MG63 (cell line): ENCODE results near the gene MON1A. TPM values are rescaled to one million over a fixed set of nuclear protein-coding genes. Genes with fewer than 3 reads are reported as not detected.

Experiments used
- DNase-seq: peaks from one replicate; pipeline ENCODE4 v3.0.0-alpha.2; 2020
- H3K27me3 ChIP-seq: fragments of 250-450 bp; sonication (Bioruptor Pico); 2 replicates; pipeline ENCODE4 v1.5.1; 2020; ENCODE audit warnings: mild to moderate bottlenecking, moderate library complexity
- H3K36me3 ChIP-seq: fragments of 250-450 bp; sonication (Bioruptor Pico); 2 replicates; pipeline ENCODE4 v1.5.1; 2020; ENCODE audit warnings: mild to moderate bottlenecking, moderate library complexity
- H3K4me3 ChIP-seq: fragments of 250-450 bp; sonication (Bioruptor Pico); 2 replicates; pipeline ENCODE4 v1.5.1; 2020; ENCODE audit warnings: mild to moderate bottlenecking, moderate library complexity
- H3K9me3 ChIP-seq: fragments of 250-450 bp; sonication (Bioruptor Pico); 2 replicates; pipeline ENCODE4 v1.5.1; 2020; ENCODE audit warnings: mild to moderate bottlenecking, moderate library complexity
- total RNA-seq: library from RNA; depleted of rRNA; stranded (reverse); fragments of >200 nt; shearing (Covaris generic); gene quantifications from 2 replicates; pipeline ENCODE4 v1.2.3, GENCODE V29; 2014; ENCODE audit warnings: low replicate concordance; rRNA removed

Gene MON1A
- total RNA-seq, 1 experiment from 2014 or later = 15.6 TPM

GRCh38 chr3:49873623-49874022 lies 56.0 kb downstream of the MON1A start:
- Histone ChIP-seq H3K27me3 (no peaks in the 10 kb centered on the region), H3K9me3 (no peaks in the 10 kb centered on the region), H3K4me3 (no peak overlapping the region), H3K36me3 (no peaks in the 10 kb centered on the region)
- DNase-seq = no peak

GRCh38 chr3:49872801-49873281 lies 56.8 kb downstream of the MON1A start:
- Histone ChIP-seq H3K4me3 (no peak overlapping the region), H3K27me3 (no peaks in the 10 kb centered on the region), H3K36me3 (no peaks in the 10 kb centered on the region), H3K9me3 (no peaks in the 10 kb centered on the region)
- no peak for DNase-seq

GRCh38 chr3:49871531-49872153 lies 58.0 kb downstream of the MON1A start:
- DNase-seq = no peak
- Histone ChIP-seq H3K4me3 (no peak overlapping the region), H3K27me3 (no peaks in the 10 kb centered on the region), H3K9me3 (no peaks in the 10 kb centered on the region), H3K36me3 (no peaks in the 10 kb centered on the region)

GRCh38 chr3:49869525-49870126 lies 60.0 kb downstream of the MON1A start, which contains the start of gene CAMKV:
Gene CAMKV (minus strand): TSS chr3:49869906. CDS start chr3:49862388, 7,518 bp downstream.
- Histone ChIP-seq H3K4me3 (peak within 1 kb of the TSS; percentile 11; the same call in 1 of the 2 replicates), H3K9me3 (no peaks in the 10 kb centered on the region), H3K27me3 (no peaks in the 10 kb centered on the region), H3K36me3 (no peaks in the 10 kb centered on the region)
- DNase-seq = peak; percentile 16

GRCh38 chr3:49868862-49869466 lies 60.6 kb downstream of the MON1A start:
- Histone ChIP-seq H3K27me3 (no peaks in the 10 kb centered on the region), H3K9me3 (no peaks in the 10 kb centered on the region), H3K4me3 (no peak overlapping the region), H3K36me3 (no peaks in the 10 kb centered on the region)
- no peak for DNase-seq

- Histone ChIP-seq H3K27me3 (no peaks in the 10 kb centered on the region), H3K9me3 (no peaks in the 10 kb centered on the region), H3K4me3 (no peak overlapping the region), H3K36me3 (no peaks in the 10 kb centered on the region)
- DNase-seq = peak; percentile 10
Measured at GRCh38 chr3:49867871-49868321, 61.7 kb downstream of the MON1A start.

- no peaks in the 10 kb centered on the region for H3K27me3 ChIP-seq
- H3K36me3 ChIP-seq = no peaks in the 10 kb centered on the region
- DNase-seq = no peak
- H3K4me3 ChIP-seq = no peak overlapping the region
- H3K9me3 ChIP-seq = no peaks in the 10 kb centered on the region
Measured at GRCh38 chr3:49867400-49867799, 62.2 kb downstream of the MON1A start.

GRCh38 chr3:49865198-49865784 lies 64.3 kb downstream of the MON1A start:
- Histone ChIP-seq H3K9me3 (no peaks in the 10 kb centered on the region), H3K4me3 (no peak overlapping the region), H3K36me3 (no peaks in the 10 kb centered on the region), H3K27me3 (no peaks in the 10 kb centered on the region)
- DNase-seq = no peak

- H3K27me3 ChIP-seq = no peaks in the 10 kb centered on the region
- H3K9me3 ChIP-seq = no peaks in the 10 kb centered on the region
- no peaks in the 10 kb centered on the region for H3K36me3 ChIP-seq
- DNase-seq = no peak
- H3K4me3 ChIP-seq = no peak overlapping the region
Measured at GRCh38 chr3:49864505-49864904, 65.1 kb downstream of the MON1A start.

GRCh38 chr3:49859576-49860305 lies 69.9 kb downstream of the MON1A start:
- no peak for DNase-seq
- H3K4me3 ChIP-seq = no peak overlapping the region
- H3K36me3 ChIP-seq = no peaks in the 10 kb centered on the region
- H3K27me3 ChIP-seq = no peaks in the 10 kb centered on the region
- no peaks in the 10 kb centered on the region for H3K9me3 ChIP-seq

Other genes with a start within 250 kb of the MON1A start
- 0.33 TPM in 1 of 2 replicates, not detected in the other for gene MST1, start 240.3 kb downstream of the MON1A start, total RNA-seq
- 8.5 TPM in 2 replicates for gene RNF123, start 240.3 kb downstream of the MON1A start, total RNA-seq
- gene AMIGO3, start 210.1 kb downstream of the MON1A start, total RNA-seq = 2.1 TPM in 1 of 2 replicates, not detected in the other
- gene GMPPB, start 205.9 kb downstream of the MON1A start, total RNA-seq = 16.8 and 19.4 TPM in 2 replicates
- 10.9 and 19.5 TPM in 2 replicates for gene IP6K1, start 143.3 kb downstream of the MON1A start, total RNA-seq
- 0.10 TPM in 1 of 2 replicates, not detected in the other for gene CDHR4, start 129.9 kb downstream of the MON1A start, total RNA-seq
- 3.2 TPM in 1 of 2 replicates, not detected in the other for gene INKA1, start 126.5 kb downstream of the MON1A start, total RNA-seq
- gene UBA7, start 115.9 kb downstream of the MON1A start, total RNA-seq = 5.8 and 6.9 TPM in 2 replicates
- 4.9 and 18.5 TPM in 2 replicates for gene TRAIP, start 73.2 kb downstream of the MON1A start, total RNA-seq
- 0.20 TPM in 1 of 2 replicates, not detected in the other for gene CAMKV, start 59.9 kb downstream of the MON1A start, total RNA-seq
- gene MST1R, start 25.9 kb downstream of the MON1A start, total RNA-seq = 1.1 and 1.9 TPM in 2 replicates
- gene RBM6, start 10.3 kb upstream of the MON1A start, total RNA-seq = 12.9 and 13.2 TPM in 2 replicates
- 31.2 and 53.4 TPM in 2 replicates for gene RBM5, start 159.1 kb upstream of the MON1A start, total RNA-seq
- gene SEMA3F, start 225.5 kb upstream of the MON1A start, total RNA-seq = 11.7 and 22.9 TPM in 2 replicates